CD4-positive, alpha-beta T cell treated with Interleukin-12 subunit alpha and Interleukin-12 subunit beta, for 1 hour (primary cell): ENCODE data around the gene PCK1.

Experiments
- DNase-seq: peaks from one replicate; pipeline ENCODE4 v3.0.0-alpha.2; 2020

Gene PCK1

DNA sequence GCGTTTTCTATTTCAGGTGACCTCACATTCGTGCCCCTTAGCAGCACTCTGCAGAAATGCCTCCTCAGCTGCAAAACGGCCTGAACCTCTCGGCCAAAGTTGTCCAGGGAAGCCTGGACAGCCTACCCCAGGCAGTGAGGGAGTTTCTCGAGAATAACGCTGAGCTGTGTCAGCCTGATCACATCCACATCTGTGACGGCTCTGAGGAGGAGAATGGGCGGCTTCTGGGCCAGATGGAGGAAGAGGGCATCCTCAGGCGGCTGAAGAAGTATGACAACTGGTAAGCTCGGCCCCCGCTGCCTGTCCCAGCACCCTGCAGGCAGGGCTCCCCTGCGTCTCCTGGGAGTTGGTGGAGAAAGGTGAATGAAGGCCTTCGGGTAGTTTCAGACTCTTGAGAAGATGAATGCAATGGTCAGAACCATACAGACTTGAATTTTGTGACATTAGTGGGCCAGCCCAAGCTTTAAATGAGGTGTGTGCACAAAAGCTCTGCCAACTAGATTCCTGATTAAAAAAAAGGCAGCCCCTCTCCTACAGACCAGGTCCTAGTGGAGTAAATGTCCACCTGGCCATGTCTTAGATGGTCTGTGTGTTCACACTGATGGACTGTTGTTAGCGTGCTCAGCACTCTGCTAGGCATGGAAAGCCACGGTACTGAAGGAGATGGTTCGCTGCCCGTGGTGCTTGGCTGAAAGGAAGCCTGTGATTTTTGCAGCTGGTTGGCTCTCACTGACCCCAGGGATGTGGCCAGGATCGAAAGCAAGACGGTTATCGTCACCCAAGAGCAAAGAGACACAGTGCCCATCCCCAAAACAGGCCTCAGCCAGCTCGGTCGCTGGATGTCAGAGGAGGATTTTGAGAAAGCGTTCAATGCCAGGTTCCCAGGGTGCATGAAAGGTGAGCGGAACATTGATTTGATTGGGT, 708 bp downstream of the PCK1 start:
- no peak for DNase-seq

DNA sequence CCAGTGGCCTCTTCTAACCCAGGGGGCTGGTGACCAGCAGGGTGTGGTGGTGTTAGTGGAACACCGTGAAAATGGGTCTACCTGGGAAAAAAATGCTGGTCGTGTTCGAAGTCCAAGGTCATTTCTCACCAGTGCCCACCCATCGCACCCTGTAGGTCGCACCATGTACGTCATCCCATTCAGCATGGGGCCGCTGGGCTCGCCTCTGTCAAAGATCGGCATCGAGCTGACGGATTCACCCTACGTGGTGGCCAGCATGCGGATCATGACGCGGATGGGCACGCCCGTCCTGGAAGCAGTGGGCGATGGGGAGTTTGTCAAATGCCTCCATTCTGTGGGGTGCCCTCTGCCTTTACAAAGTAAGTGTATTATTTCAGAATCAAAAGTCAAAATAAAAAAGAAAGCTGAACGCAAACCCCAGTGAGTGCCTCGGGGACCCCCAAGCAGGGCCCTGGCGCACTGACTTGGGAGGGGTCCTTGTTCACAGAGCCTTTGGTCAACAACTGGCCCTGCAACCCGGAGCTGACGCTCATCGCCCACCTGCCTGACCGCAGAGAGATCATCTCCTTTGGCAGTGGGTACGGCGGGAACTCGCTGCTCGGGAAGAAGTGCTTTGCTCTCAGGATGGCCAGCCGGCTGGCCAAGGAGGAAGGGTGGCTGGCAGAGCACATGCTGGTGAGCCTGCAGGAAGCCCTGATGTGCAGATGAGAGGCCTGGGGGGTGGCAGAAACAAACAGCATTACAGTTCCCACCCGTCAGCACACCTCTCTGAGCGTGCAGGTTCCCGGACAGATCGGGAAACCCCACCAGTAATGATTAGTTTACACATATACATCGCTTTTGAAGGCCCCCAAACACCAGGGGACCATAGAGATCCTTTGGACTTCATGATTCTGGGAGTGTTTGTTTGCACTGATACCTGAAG, 1.9 kb downstream of the PCK1 start:
- no peak for DNase-seq

DNA sequence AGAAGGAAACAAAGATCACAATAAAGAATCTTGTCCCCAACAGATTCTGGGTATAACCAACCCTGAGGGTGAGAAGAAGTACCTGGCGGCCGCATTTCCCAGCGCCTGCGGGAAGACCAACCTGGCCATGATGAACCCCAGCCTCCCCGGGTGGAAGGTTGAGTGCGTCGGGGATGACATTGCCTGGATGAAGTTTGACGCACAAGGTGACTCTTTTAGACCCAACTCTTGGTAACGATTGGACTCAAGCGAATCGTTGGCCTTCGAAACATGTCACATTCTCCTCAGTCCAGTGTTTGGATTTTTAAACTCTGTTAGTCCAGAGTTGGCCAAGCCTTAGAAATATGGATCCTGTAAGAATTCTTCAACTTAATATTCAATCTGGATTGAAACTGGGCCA, 2.6 kb downstream of the PCK1 start:
- no peak for DNase-seq

DNA sequence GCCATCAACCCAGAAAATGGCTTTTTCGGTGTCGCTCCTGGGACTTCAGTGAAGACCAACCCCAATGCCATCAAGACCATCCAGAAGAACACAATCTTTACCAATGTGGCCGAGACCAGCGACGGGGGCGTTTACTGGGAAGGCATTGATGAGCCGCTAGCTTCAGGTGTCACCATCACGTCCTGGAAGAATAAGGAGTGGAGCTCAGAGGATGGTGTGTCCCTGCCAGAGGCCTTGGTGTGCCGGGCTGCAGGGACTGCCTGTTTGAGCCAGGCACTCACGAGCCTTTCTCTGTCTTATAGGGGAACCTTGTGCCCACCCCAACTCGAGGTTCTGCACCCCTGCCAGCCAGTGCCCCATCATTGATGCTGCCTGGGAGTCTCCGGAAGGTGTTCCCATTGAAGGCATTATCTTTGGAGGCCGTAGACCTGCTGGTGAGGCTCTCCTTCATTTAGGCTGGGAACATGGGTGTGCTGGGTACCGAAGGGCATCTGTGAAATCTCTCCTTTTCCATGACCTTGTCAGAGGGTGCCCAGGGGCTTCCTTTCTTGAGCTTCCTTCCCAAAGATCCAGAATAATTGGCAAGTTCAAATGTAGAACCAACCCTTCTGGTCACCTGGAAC, 3.4 kb downstream of the PCK1 start:
- DNase-seq, result no peak

DNA sequence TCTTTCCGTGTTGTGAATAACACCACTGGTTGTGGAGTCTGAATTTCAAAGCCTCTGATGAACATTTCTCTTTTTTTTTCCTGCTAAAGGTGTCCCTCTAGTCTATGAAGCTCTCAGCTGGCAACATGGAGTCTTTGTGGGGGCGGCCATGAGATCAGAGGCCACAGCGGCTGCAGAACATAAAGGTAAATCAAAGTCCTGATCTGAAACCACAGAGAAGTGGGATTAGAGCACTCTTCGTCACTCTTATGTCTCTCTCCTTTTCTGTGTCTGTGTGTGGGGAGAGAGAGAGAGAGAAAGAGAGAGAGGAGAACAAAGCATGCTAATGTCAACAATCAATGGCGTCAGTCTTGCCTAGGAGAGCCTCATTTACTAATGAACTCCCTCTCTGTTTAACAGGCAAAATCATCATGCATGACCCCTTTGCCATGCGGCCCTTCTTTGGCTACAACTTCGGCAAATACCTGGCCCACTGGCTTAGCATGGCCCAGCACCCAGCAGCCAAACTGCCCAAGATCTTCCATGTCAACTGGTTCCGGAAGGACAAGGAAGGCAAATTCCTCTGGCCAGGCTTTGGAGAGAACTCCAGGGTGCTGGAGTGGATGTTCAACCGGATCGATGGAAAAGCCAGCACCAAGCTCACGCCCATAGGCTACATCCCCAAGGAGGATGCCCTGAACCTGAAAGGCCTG, 4.2 kb downstream of the PCK1 start:
- DNase-seq, result no peak

DNA sequence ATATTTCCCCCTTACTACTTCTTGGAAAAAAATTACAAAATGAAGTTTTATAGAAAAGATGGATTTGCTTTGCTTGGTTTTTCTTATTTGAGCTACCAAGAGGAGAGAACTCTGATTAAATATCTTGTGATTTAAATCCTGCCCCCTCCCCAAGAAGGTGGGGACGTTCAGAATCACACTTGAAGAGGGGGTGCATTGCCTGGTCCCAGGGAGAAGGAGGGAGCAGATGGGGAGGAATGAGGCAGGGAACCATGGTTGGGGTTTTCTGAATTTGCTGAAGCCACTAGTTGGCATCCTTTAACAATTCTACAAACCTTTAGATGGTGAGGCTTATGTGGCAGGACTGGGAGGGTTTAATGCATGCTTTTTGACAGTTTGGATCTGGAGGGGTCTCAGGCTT, 5.5 kb downstream of the PCK1 start:
- no peak for DNase-seq

DNA sequence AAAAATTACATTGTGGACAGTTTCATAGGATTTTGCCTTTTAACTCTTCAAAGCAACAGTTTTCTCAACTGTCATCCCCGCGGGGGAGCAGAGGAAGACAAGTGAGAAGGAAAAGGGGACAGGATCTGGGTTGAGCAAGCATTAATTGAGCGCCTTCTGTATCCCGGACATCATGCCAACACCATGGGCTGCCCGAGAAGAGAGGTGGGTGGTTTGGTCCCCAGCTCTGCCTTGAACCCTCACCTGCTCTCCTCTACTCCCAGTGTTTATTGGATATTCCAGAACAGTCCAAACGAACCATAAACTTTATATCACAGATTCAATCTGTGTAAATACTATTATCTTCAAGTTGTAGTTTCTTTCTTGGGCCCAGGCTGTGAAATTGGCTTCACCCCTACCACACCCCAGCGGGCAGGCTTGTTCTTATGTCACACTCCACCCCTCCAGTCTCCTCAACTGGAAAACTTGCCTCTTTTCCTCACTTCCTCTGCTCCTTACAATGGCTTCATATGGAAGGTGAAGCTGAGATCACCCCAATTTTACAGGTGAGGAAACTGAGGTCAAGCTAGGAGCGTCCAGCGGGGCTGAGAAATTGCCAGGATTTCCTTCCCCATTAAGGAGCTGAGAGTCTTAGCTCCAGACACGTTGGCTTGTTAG, 6.0 kb downstream of the PCK1 start:
- no peak for DNase-seq

DNA sequence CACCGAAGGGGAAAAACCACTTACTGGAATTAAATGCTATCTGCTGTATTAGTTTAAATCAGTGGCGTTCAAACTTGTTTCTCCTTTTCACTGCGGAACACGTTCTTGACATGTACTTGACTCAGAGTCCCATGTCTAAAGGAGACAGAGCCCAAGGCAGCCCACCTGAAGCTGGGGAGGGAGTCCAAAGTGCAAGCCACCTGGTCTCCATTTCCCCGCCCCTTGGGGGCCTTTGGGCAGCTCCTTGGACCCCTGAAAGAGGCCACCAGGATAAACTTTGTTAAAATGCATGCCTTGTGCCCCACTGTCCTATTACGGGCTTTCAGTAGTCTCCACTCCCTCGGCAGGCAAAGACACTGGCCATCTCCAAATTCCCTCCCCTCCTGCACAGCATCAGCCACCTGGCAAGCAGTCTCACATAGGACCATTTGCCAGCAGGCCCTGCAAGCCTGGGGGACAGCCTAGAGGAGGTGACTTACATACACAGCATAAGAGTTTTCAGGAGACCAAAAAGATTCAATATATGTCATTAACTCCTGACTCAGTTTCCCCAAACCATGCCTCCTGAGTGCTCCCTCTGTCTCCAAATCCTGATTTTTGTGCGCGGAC, 6.7 kb downstream of the PCK1 start:
- DNase-seq, result no peak

DNA sequence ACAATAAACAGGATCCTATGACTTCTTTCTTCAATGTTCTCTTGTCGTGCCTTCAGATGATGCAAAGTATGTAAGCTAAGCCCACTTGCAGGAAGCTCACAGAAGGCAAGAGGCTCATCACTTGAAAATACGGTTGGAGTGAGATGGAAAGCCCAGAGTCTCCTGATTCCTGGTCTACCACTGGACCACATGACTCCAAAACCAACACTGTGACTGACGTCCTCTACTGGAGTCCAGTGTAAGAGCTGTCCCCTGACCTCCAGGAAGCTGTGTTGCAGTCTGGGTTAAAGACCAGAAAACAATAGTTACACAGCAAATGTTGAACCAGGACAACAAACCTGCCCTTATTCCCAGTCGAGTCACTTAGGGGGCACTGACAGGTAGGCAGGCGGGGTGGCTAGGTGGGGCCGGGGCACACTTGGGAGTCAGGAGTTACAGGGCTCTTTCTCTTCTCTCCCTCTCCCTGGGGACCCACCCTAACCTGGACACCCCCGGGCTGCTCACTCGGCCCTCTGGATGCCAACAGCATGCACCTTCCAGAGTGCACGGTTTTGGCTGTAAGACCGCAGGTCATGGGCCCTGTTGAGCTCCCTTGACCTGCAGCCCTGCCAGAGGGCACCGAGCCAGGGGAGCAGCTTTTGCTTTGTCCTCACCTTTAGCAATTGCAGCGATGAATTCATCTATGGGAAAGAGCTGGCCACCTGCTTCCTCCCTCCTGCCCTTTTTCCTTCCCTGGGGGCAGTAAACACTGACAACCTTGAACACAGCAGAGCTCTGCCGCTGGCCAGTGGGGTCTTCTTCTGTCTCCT, 7.4 kb downstream of the PCK1 start:
- no peak for DNase-seq

DNA sequence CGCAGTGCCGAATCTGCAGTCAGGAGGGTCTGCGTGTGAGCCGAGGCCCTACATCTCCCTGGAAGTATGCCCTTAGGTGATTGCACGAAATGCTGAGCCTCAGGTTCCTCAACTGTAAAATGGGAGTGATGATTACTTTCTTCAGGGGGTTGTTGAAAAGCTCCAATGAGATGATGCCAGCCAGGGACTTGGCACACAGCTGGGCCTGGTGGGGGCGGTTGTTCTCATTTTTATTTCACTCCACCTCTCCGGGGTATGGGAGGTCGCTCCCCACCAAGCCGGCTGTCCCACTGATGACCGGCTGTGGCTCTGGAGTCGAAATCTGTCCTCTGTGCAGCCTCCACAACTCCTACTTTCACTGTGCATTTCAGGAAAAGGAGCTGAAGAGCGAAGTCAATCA, 8.1 kb downstream of the PCK1 start:
- DNase-seq, result no peak

DNA sequence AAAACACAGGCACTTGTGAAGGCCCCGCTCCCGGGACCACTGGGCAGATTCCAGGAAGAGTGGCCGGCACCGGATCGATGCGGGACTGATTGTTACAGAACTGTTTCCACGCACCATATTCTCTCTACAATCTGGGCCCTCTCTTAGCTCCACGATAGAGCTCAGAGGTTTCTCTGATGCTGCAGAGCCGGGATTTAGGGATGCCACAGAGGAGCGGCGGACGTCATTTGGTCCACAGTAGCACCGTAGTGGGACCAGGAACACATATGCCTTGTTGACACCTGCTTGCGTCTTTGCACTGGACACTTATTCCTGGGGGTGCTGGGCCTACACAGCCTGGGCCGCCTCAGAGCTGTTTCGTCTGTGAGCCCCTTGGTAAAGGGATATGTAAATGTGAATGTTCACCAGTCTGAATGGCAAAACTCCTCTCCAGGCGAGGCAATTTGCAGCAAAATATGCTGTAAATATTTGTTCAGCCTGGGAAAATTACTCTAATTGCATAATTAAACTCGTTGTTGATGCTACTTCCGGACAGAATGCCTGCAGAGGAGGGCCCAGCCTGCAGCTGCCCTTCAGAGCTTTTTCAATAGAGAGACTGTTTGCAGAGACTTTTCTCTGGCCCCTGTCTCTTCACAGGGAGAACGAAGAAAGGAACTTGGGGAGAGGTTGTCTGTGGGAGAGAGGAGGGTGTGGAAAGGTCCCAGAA, 9.4 kb downstream of the PCK1 start:
- DNase-seq, result no peak

DNA sequence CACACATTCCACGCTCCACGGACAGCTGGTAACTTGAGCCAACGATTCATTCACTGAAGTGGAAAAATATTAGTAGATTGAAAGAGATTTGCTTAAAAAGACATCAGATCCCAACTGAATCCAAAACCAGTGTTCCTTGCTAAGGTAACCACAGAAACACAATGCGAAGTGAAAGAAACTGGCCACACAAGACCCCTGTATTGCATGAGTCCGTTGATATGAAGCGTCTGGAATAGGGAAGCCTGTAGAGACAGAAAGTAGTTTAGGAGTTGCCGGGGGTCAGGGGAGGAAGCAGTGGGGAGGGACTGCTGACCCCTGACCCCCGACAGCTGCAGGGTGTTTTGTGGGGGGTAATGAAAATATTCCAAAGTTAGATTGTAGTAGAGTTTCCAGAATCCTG, 10.0 kb downstream of the PCK1 start:
- DNase-seq, result no peak

DNA sequence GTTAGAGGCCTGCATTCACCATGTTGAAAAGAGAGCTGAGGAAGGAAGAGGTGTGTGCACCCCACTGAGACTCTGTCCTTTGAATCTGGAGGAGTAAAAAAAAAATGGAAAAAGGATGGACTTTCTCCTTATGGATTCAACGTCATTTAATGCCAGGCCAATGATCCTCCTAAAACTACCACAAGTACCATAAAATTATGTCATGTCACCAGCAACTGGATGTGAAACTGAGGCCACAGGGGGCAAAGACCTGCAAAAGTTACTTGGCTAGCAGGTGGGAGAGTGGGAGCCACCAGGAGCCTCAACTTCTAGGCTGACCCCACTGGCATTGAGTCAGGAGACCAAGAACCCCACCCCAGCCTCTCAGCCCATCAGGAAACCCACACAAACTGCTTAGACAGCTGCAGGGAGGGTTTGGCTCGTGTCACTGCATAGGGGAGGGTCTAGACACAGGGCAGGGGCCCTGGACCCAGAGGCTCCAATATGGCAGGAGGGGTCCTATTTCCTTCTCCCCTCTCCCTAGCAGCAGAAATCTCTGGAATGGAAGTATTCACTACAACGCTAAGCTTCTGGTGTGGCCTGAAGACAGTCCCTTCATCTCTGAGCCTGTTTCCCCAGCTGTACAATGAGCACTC, 11.0 kb downstream of the PCK1 start:
- no peak for DNase-seq

DNA sequence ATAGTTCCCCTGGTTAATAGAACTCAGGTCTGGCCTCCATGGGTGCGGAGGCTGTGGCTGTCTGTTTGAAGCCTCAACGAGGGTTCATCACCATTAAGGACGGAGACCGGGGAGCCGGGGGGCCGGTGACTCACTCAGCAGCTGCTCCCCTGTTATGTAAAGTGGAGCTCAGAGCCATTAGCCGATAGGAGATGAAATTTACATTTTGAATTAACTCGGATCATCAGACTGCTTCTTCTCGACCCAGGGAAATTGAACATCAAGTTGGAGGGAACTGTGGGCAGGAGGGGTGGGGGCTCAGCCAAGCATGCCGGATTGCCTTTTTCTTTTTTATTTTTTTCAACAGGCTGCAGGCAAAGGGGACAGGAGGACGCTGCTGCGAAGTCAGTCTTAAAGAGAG, 12.3 kb downstream of the PCK1 start:
- no peak for DNase-seq

DNA sequence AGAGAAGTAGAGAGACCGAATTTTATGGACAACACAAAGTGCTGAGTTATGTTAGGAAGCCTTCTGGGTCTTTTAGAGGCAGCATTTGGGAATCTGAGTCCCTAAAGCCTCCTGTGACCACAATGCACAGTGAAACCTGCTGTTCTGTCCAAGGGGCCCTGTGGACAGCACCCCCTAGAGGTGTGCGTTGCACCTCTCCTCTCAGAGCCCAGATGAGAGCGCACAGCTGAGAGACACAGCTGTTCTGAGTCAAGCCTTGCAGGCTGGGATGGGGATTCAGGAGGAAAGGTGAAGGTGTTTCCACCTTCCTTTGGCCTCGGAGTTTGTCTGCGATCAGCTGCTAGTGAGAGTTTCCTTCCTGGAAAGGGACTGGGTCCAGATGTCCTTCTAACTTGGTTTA, 13.0 kb downstream of the PCK1 start:
- no peak for DNase-seq

DNA sequence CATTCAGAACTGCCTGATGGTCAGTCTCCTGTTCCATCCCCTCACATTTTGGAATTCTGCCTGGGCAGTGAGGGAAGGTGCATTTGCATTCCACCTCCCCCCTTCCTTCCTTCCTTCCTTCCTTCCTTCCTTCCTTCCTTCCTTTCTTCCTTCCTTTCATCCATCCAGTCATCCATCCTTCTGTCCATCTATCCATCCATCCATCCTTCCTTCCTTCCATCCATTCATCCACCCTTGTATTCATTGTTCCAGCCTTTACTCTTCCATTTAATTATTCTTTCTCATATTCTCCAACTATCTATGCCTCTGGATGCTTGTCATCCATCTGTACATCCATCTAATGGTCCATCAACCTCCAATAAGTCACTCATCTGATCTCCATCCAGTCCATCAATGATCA, 14.0 kb downstream of the PCK1 start:
- DNase-seq, result no peak

DNA sequence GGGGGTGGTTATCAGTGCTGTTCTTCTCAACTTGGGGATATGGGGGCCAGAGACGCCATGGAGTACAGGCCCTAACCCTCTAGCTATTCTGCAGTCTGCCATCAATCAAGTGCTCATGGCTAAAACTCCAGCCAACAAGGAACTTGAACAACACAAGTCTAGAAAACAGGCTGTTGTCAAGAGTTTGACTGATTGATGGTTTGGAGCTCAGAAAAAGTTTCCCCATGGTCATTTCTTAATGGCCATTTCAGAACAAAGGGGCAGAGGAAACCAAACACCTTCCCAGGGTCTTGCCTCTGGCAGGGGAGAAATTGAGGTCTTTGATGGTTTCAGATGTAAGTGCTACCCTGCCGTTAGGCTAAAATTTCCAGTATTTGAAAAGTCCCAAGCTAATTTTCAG, 15.1 kb downstream of the PCK1 start:
- DNase-seq, result no peak

DNA sequence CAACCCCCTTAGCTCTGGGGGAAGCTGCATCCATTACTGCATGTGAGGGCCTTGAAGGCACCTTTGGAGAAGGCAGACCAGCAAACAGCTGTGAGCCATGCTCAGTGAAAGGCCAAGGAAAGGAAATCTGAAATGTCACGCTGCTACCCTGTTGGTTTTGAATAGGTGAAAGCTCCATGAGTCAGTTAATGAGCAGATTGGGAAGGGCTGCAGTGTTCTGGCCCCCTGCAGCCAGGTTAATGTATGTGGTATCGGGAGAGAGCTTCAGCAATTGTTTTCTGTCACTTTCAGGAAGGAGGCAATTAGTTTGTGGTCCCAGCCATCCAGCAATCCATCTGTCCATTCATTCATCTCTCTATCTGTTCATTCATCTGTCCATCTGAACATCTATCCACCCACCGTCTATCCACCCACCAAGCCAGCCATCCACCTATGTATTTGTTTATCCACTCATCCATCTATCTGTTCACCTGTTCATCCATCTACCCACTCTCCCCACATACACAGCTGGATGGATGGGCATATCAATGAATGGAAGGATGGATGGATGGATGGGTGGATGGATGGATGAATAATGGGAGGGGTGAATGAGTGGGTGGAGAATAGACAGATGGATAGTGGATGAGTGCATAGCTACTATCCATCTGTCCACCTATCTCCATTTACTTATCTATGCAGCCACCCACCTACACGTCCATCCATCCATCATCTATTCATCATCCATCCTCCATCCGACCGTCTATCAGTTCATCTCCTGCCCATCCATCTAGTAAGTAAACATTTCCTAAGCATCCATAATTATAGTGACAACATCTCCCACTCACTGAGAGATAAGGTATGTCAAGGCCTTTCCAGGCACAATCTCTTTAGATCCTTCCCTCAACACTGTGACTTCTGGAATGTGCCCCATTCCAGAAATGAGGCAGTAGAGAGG, 16.0 kb downstream of the PCK1 start:
- no peak for DNase-seq
